HCT116 (cell line): ENCODE results near the gene S1PR2. TPM values are rescaled to one million over a fixed set of nuclear protein-coding genes. Genes with fewer than 3 reads are reported as not detected.

Source experiments
- ATAC-seq: fragments of 200-7000 bp; cut with Tn5 transposase; 2 replicates; pipeline ENCODE4 v1.9.1; 2020; ENCODE audit warnings: mild to moderate bottlenecking, moderate library complexity
- BruUV-seq: library from RNA; stranded (reverse); fragments of 400-500 nt; replicated peaks from 2 replicates; lab custom pipeline; 2021; lab: Mats Ljungman, UMichigan
- CTCF ChIA-PET: fragments of 300-600 bp; sonication (Branson Sonifier 250); formaldehyde crosslinking; loops from one replicate; lab custom pipeline; 2021; ENCODE audit warnings: antibody characterized with exemption; lab: Charles Lee
- POLR2A ChIA-PET: fragments of 300-600, 350-600 bp; sonication (Branson Sonifier 250); formaldehyde crosslinking; loops from one replicate; lab custom pipeline; 2021; ENCODE audit warnings: antibody characterized with exemption; lab: Charles Lee
- RAD21 ChIA-PET, 2 experiments: fragments of 300-600 bp; sonication (Branson Sonifier 250); formaldehyde crosslinking; loops; one replicate each; lab custom pipeline; 2023; ENCODE audit warnings: low total read pairs in 2 of 2; ENCODE audit not compliant: uncharacterized antibody in 2 of 2, unreplicated experiment in 2 of 2, low non-redundant PET in 1 of 2; lab: Charles Lee
- DNase-seq: peaks from one replicate; pipeline ENCODE4 v3.0.0-alpha.2; 2010; ENCODE audit warnings: low read depth, low spot score
- H2AFZ ChIP-seq: fragments of 200-600 bp; shearing (Covaris generic), sonication (generic); 2 replicates; pipeline ENCODE4 v1.6.1; 2017; ENCODE audit warnings: low read depth, mixed run types, mixed read lengths, antibody characterized with exemption, low read length; ENCODE audit not compliant: poor library complexity, severe bottlenecking
- H3K27ac ChIP-seq: 2 replicates; pipeline ENCODE4 v1.5.1; 2012; ENCODE audit warnings: low read depth, low read length
- H3K27me3 ChIP-seq: fragments of 200-600 bp; sonication (generic); 2 replicates; pipeline ENCODE4 v1.6.1; 2016; ENCODE audit warnings: mixed run types, low read length, mixed read lengths; ENCODE audit not compliant: insufficient read depth
- H3K36me3 ChIP-seq, 2 experiments: fragments of 200-500 bp in 1 of 2; fragments of 200-600 bp in 1 of 2; sonication (Bioruptor generic) in 1 of 2; sonication (generic) in 1 of 2; 2 replicates each; pipeline versions ENCODE4 v1.5.1 to v1.6.1; 2014 to 2016; ENCODE audit warnings: low read length in 2 of 2, inconsistent platforms in 1 of 2, mixed read lengths in 1 of 2, mixed run types in 1 of 2; ENCODE audit not compliant: insufficient read depth in 2 of 2, control insufficient read depth in 1 of 2
- H3K4me1 ChIP-seq, 2 experiments: fragments of 200-600 bp in 1 of 2; sonication (generic) in 1 of 2; 2 replicates each; pipeline versions ENCODE4 v1.5.1 to v1.6.1; 2012 to 2017; ENCODE audit warnings: low read length in 2 of 2, inconsistent platforms in 1 of 2, mild to moderate bottlenecking in 1 of 2, mixed read lengths in 1 of 2, mixed run types in 1 of 2, moderate library complexity in 1 of 2; ENCODE audit not compliant: insufficient read depth in 2 of 2, control insufficient read depth in 1 of 2
- H3K4me2 ChIP-seq: fragments of 200-600 bp; sonication (generic); 2 replicates; pipeline ENCODE4 v1.6.1; 2017; ENCODE audit warnings: mixed run types, low read length, mixed read lengths
- H3K4me3 ChIP-seq, 2 experiments: fragments of 200-600 bp in 1 of 2; sonication (generic) in 1 of 2; replicated peaks in 1 of 2; 2 replicates each; pipeline ENCODE4 v1.5.1; 2011 to 2016; ENCODE audit warnings: low read length in 2 of 2, control low read depth in 1 of 2, low read depth in 1 of 2, mild to moderate bottlenecking in 1 of 2, mixed read lengths in 1 of 2, mixed run types in 1 of 2
- H3K79me2 ChIP-seq: fragments of 200-600 bp; sonication (generic); 2 replicates; pipeline ENCODE4 v1.6.1; 2017; ENCODE audit warnings: mild to moderate bottlenecking, mixed run types, low read length, moderate library complexity, mixed read lengths; ENCODE audit not compliant: insufficient read depth
- H3K9ac ChIP-seq: fragments of 200-600 bp; sonication (generic); 2 replicates; pipeline ENCODE4 v1.6.1; 2016; ENCODE audit warnings: low read length, mixed read lengths
- H3K9me2 ChIP-seq: fragments of 200-600 bp; sonication (generic), shearing (Covaris generic); 2 replicates; pipeline ENCODE4 v1.6.1; 2017; ENCODE audit warnings: mixed run types, mild to moderate bottlenecking, moderate library complexity; ENCODE audit not compliant: insufficient read depth
- H3K9me3 ChIP-seq, 2 experiments: fragments of 200-500 bp in 1 of 2; fragments of 200-600 bp in 1 of 2; sonication (Bioruptor generic) in 1 of 2; sonication (generic) in 1 of 2; 2 replicates each; pipeline ENCODE4 v1.6.1; 2014 to 2017; ENCODE audit warnings: low read length in 2 of 2, mixed read lengths in 2 of 2, inconsistent platforms in 1 of 2, low read depth in 1 of 2, mild to moderate bottlenecking in 1 of 2, mixed run types in 1 of 2, moderate library complexity in 1 of 2; ENCODE audit not compliant: control insufficient read depth in 1 of 2, insufficient read depth in 1 of 2
- H4K20me1 ChIP-seq: fragments of 200-600 bp; sonication (generic), shearing (Covaris generic); 2 replicates; pipeline ENCODE4 v1.6.1; 2017; ENCODE audit warnings: mixed run types, mild to moderate bottlenecking, moderate library complexity; ENCODE audit not compliant: insufficient read depth
- ELF1 ChIP-seq: IDR thresholded peaks from 2 replicates; pipeline ENCODE4 v1.6.1; 2012; ENCODE audit warnings: low read depth, borderline replicate concordance
- EZH2 ChIP-seq: fragments of 200-600 bp; sonication (generic); IDR thresholded peaks from 2 replicates; pipeline ENCODE4 v1.6.1; 2017; ENCODE audit warnings: antibody characterized with exemption, mixed run types
- EZH2phosphoT487 ChIP-seq: fragments of 200-600 bp; IDR thresholded peaks from 2 replicates; pipeline ENCODE4 v1.6.1; 2018; ENCODE audit warnings: antibody characterized with exemption, borderline replicate concordance
- POLR2A ChIP-seq: IDR thresholded peaks from 2 replicates; pipeline ENCODE4 v1.7.0; 2011; ENCODE audit warnings: borderline replicate concordance; ENCODE audit not compliant: insufficient read depth, insufficient read length; ENCODE audit errors: extremely low read depth
- RAD21 ChIP-seq: IDR thresholded peaks from 2 replicates; pipeline ENCODE4 v1.6.1; 2012; ENCODE audit warnings: low read depth, mild to moderate bottlenecking
- REST ChIP-seq: IDR thresholded peaks from 2 replicates; pipeline ENCODE4 v1.6.1; 2012; ENCODE audit warnings: low read depth
- SRF ChIP-seq: IDR thresholded peaks from 2 replicates; pipeline ENCODE4 v1.6.1; 2012; ENCODE audit warnings: low read depth
- intact Hi-C: fragments of 100-400 bp; cut with micrococcal nuclease; formaldehyde crosslinking; loops from 2 replicates; pipeline ENCODE4 v1.10.0; 2022
- total RNA-seq: library from RNA; stranded (reverse); gene quantifications from one replicate; pipeline ENCODE4 v1.2.1, GENCODE V29; 2021; ENCODE audit not compliant: unreplicated experiment

Gene S1PR2
- total RNA-seq, 1 experiment from 2014 or later, result 6.1 TPM

- no peak overlapping the region for H3K4me2 ChIP-seq
- RAD21 ChIA-PET, result no interaction called here
- H3K36me3 ChIP-seq, result no peaks in the 10 kb centered on the region
- DNase-seq (no peak), ATAC-seq (no peak)
- no peaks in the 10 kb centered on the region for H3K79me2 ChIP-seq
- H3K4me1 ChIP-seq, result peaks cover 0 to 2% of the 10 kb centered on the region in 2 experiments; a peak in 2 of 4 replicates
- POLR2A ChIA-PET, result no interaction called here
- no peak overlapping the region for H3K9ac ChIP-seq
- H3K27ac ChIP-seq, result no peak overlapping the region
- H4K20me1 ChIP-seq, result no peaks in the 10 kb centered on the region
- CTCF ChIA-PET, result no interaction called here
- no peak overlapping the region for H3K4me3 ChIP-seq
- intact Hi-C loops, result no loop called here
- H3K27me3 ChIP-seq, result no peaks in the 10 kb centered on the region
- no peak overlapping the region for H2AFZ ChIP-seq
- no TSS peak for BruUV-seq
- no peaks in the 10 kb centered on the region for H3K9me3 ChIP-seq
- TF ChIP-seq ELF1 (no peak), SRF (no peak), EZH2phosphoT487 (no peak), POLR2A (no peak), REST (no peak), EZH2 (no peak), RAD21 (no peak)
- no peaks in the 10 kb centered on the region for H3K9me2 ChIP-seq
These were observed 6.8 kb downstream of the S1PR2 start for GRCh38 chr19:10224337-10224736.
